ENCODE data around the gene ESYT1.

ESYT1 gene

GRCh38 chr12:56084958-56085543, 43.0 kb upstream of the ESYT1 start:
- Histone ChIP-seq H2AFZ (ENCODE audit: low read length, unreplicated experiment) (no peak overlapping the region), H3K36me3 (ENCODE audit: insufficient read depth, low read length) (no peaks in the 10 kb centered on the region), H3K27ac (ENCODE audit: low read depth, low read length) (no peak overlapping the region), H3K27me3 (ENCODE audit: insufficient read depth, low read length) (peaks cover 33% of the 10 kb centered on the region), H3K4me3 (ENCODE audit: low read depth, low read length) (no peak overlapping the region), H3K79me2 (ENCODE audit: control insufficient read depth, insufficient read depth, low read length, unreplicated experiment) (no peaks in the 10 kb centered on the region), H3K4me1 (ENCODE audit: control insufficient read depth, insufficient read depth, low read length, unreplicated experiment) (no peaks in the 10 kb centered on the region)

- H3K27me3 ChIP-seq (ENCODE audit: insufficient read depth, low read length) = peaks cover 24% of the 10 kb centered on the region
- H3K4me1 ChIP-seq (ENCODE audit: control insufficient read depth, insufficient read depth, low read length, unreplicated experiment) = no peaks in the 10 kb centered on the region
- no peaks in the 10 kb centered on the region for H3K36me3 ChIP-seq (ENCODE audit: insufficient read depth, low read length)
- no peaks in the 10 kb centered on the region for H3K79me2 ChIP-seq (ENCODE audit: control insufficient read depth, insufficient read depth, low read length, unreplicated experiment)
- H2AFZ ChIP-seq (ENCODE audit: low read length, unreplicated experiment) = no peak overlapping the region
- no peak overlapping the region for H3K4me3 ChIP-seq (ENCODE audit: low read depth, low read length)
- no peak overlapping the region for H3K27ac ChIP-seq (ENCODE audit: low read depth, low read length)
These were observed 42.0 kb upstream of the ESYT1 start for GRCh38 chr12:56086096-56086495.

- H3K79me2 ChIP-seq (ENCODE audit: control insufficient read depth, insufficient read depth, low read length, unreplicated experiment) = no peaks in the 10 kb centered on the region
- H3K36me3 ChIP-seq (ENCODE audit: insufficient read depth, low read length) = no peaks in the 10 kb centered on the region
- no peak overlapping the region for H3K27ac ChIP-seq (ENCODE audit: low read depth, low read length)
- no peaks in the 10 kb centered on the region for H3K4me1 ChIP-seq (ENCODE audit: control insufficient read depth, insufficient read depth, low read length, unreplicated experiment)
- no peak overlapping the region for H3K4me3 ChIP-seq (ENCODE audit: low read depth, low read length)
- no peak overlapping the region for H2AFZ ChIP-seq (ENCODE audit: low read length, unreplicated experiment)
- peaks cover 20% of the 10 kb centered on the region for H3K27me3 ChIP-seq (ENCODE audit: insufficient read depth, low read length)
These were observed 41.5 kb upstream of the ESYT1 start for GRCh38 chr12:56086608-56087007.

- Histone ChIP-seq H3K4me3 (ENCODE audit: low read depth, low read length) (no peak overlapping the region), H3K79me2 (ENCODE audit: control insufficient read depth, insufficient read depth, low read length, unreplicated experiment) (no peaks in the 10 kb centered on the region), H3K27me3 (ENCODE audit: insufficient read depth, low read length) (peaks cover 18% of the 10 kb centered on the region), H3K4me1 (ENCODE audit: control insufficient read depth, insufficient read depth, low read length, unreplicated experiment) (no peaks in the 10 kb centered on the region), H3K27ac (ENCODE audit: low read depth, low read length) (no peak overlapping the region), H3K36me3 (ENCODE audit: insufficient read depth, low read length) (no peaks in the 10 kb centered on the region), H2AFZ (ENCODE audit: low read length, unreplicated experiment) (no peak overlapping the region)
These were observed 40.8 kb upstream of the ESYT1 start for GRCh38 chr12:56087220-56087619.

- no peaks in the 10 kb centered on the region for H3K36me3 ChIP-seq (ENCODE audit: insufficient read depth, low read length)
- peaks cover under 1% of the 10 kb centered on the region for H3K4me1 ChIP-seq (ENCODE audit: control insufficient read depth, insufficient read depth, low read length, unreplicated experiment)
- H3K27ac ChIP-seq (ENCODE audit: low read depth, low read length) = no peak overlapping the region
- no peak overlapping the region for H3K4me3 ChIP-seq (ENCODE audit: low read depth, low read length)
- H2AFZ ChIP-seq (ENCODE audit: low read length, unreplicated experiment) = no peak overlapping the region
- H3K27me3 ChIP-seq (ENCODE audit: insufficient read depth, low read length) = peaks cover 29% of the 10 kb centered on the region
- H3K79me2 ChIP-seq (ENCODE audit: control insufficient read depth, insufficient read depth, low read length, unreplicated experiment) = no peaks in the 10 kb centered on the region
These were observed 30.3 kb upstream of the ESYT1 start for GRCh38 chr12:56097738-56098137.

GRCh38 chr12:56098592-56098991, 29.5 kb upstream of the ESYT1 start:
- Histone ChIP-seq H3K4me1 (ENCODE audit: control insufficient read depth, insufficient read depth, low read length, unreplicated experiment) (peaks cover 8% of the 10 kb centered on the region), H2AFZ (ENCODE audit: low read length, unreplicated experiment) (no peak overlapping the region), H3K4me3 (ENCODE audit: low read depth, low read length) (no peak overlapping the region), H3K27ac (ENCODE audit: low read depth, low read length) (no peak overlapping the region), H3K36me3 (ENCODE audit: insufficient read depth, low read length) (no peaks in the 10 kb centered on the region), H3K27me3 (ENCODE audit: insufficient read depth, low read length) (peaks cover 21% of the 10 kb centered on the region), H3K79me2 (ENCODE audit: control insufficient read depth, insufficient read depth, low read length, unreplicated experiment) (no peaks in the 10 kb centered on the region)

GRCh38 chr12:56099787-56100186, 28.3 kb upstream of the ESYT1 start:
- Histone ChIP-seq H3K27ac (ENCODE audit: low read depth, low read length) (no peak overlapping the region), H3K79me2 (ENCODE audit: control insufficient read depth, insufficient read depth, low read length, unreplicated experiment) (peaks cover 5% of the 10 kb centered on the region), H3K27me3 (ENCODE audit: insufficient read depth, low read length) (peaks cover 19% of the 10 kb centered on the region), H2AFZ (ENCODE audit: low read length, unreplicated experiment) (no peak overlapping the region), H3K4me3 (ENCODE audit: low read depth, low read length) (no peak overlapping the region), H3K4me1 (ENCODE audit: control insufficient read depth, insufficient read depth, low read length, unreplicated experiment) (peaks cover 8% of the 10 kb centered on the region), H3K36me3 (ENCODE audit: insufficient read depth, low read length) (no peaks in the 10 kb centered on the region)

- Histone ChIP-seq H3K27ac (ENCODE audit: low read depth, low read length) (no peak overlapping the region), H3K36me3 (ENCODE audit: insufficient read depth, low read length) (no peaks in the 10 kb centered on the region)
These were observed 27.0 kb upstream of the ESYT1 start for GRCh38 chr12:56101045-56101444.

GRCh38 chr12:56102683-56103065, 25.4 kb upstream of the ESYT1 start:
- peaks cover 18% of the 10 kb centered on the region for H3K4me1 ChIP-seq (ENCODE audit: control insufficient read depth, insufficient read depth, low read length, unreplicated experiment)
- H2AFZ ChIP-seq (ENCODE audit: low read length, unreplicated experiment) = no peak overlapping the region
- no peaks in the 10 kb centered on the region; the same call in 1 of the 2 replicates for H3K27me3 ChIP-seq (ENCODE audit: insufficient read depth, low read length)
- H3K4me3 ChIP-seq (ENCODE audit: low read depth, low read length) = peak overlapping the region; percentile 87; the same call in 1 of the 2 replicates
- H3K27ac ChIP-seq (ENCODE audit: low read depth, low read length) = no peak overlapping the region
- peaks cover 34% of the 10 kb centered on the region for H3K79me2 ChIP-seq (ENCODE audit: control insufficient read depth, insufficient read depth, low read length, unreplicated experiment)
- H3K36me3 ChIP-seq (ENCODE audit: insufficient read depth, low read length) = peaks cover 11% of the 10 kb centered on the region; the same call in 1 of the 2 replicates

More at GRCh38 chr12:56101045-56101444, 27.0 kb upstream of the ESYT1 start:
- H3K4me1 ChIP-seq (ENCODE audit: control insufficient read depth, insufficient read depth, low read length, unreplicated experiment) = peaks cover 12% of the 10 kb centered on the region
- peaks cover 17% of the 10 kb centered on the region for H3K79me2 ChIP-seq (ENCODE audit: control insufficient read depth, insufficient read depth, low read length, unreplicated experiment)
- peaks cover 7% of the 10 kb centered on the region for H3K27me3 ChIP-seq (ENCODE audit: insufficient read depth, low read length)
- H3K4me3 ChIP-seq (ENCODE audit: low read depth, low read length) = no peak overlapping the region
- no peak overlapping the region for H2AFZ ChIP-seq (ENCODE audit: low read length, unreplicated experiment)

GRCh38 chr12:56103066-56103711, 24.9 kb upstream of the ESYT1 start:
- Histone ChIP-seq H3K4me3 (ENCODE audit: low read depth, low read length) (peak overlapping the region; percentile 87), H3K36me3 (ENCODE audit: insufficient read depth, low read length) (peaks cover 14% of the 10 kb centered on the region), H2AFZ (ENCODE audit: low read length, unreplicated experiment) (peak overlapping the region; percentile 76), H3K4me1 (ENCODE audit: control insufficient read depth, insufficient read depth, low read length, unreplicated experiment) (peaks cover 18% of the 10 kb centered on the region), H3K27me3 (ENCODE audit: insufficient read depth, low read length) (no peaks in the 10 kb centered on the region; the same call in 1 of the 2 replicates), H3K27ac (ENCODE audit: low read depth, low read length) (no peak overlapping the region), H3K79me2 (ENCODE audit: control insufficient read depth, insufficient read depth, low read length, unreplicated experiment) (peaks cover 35% of the 10 kb centered on the region)

- Histone ChIP-seq H2AFZ (ENCODE audit: low read length, unreplicated experiment) (peak overlapping the region; percentile 76), H3K27me3 (ENCODE audit: insufficient read depth, low read length) (no peaks in the 10 kb centered on the region), H3K36me3 (ENCODE audit: insufficient read depth, low read length) (peaks cover 19% of the 10 kb centered on the region)
These were observed 24.3 kb upstream of the ESYT1 start for GRCh38 chr12:56103823-56104108.

More at GRCh38 chr12:56103823-56104108, 24.3 kb upstream of the ESYT1 start:
- Histone ChIP-seq H3K4me3 (ENCODE audit: low read depth, low read length) (peak overlapping the region; percentile 87), H3K79me2 (ENCODE audit: control insufficient read depth, insufficient read depth, low read length, unreplicated experiment) (peaks cover 35% of the 10 kb centered on the region), H3K27ac (ENCODE audit: low read depth, low read length) (no peak overlapping the region), H3K4me1 (ENCODE audit: control insufficient read depth, insufficient read depth, low read length, unreplicated experiment) (peaks cover 18% of the 10 kb centered on the region)

Data from ACC112 (cell line).